Measurements from ENCODE around the gene CSRNP3.
A peak's percentile ranks its signal among the peaks of the same experiment; 100 is the strongest.

Gene CSRNP3

GRCh38 chr2:165691615-165692014 is 222.1 kb downstream of the CSRNP3 start:
- ChIA-PET POLR2A (interaction anchor here (1.6 kb wide), 1 partner anchor 262 kb away, joined by 4 read pairs; the partner anchor contains the start of gene TTC21B), CTCF (interaction anchor here (1.1 to 2.0 kb wide), 4 partner anchors 8 to 183 kb away, joined by 3 to 11 read pairs (median 4); no protein-coding TSS in a partner anchor)
- no peaks in the 10 kb centered on the region for H3K36me3 ChIP-seq (ENCODE audit: control insufficient read depth in 2 of 2, insufficient read depth in 1 of 2, low read length in 2 of 2)
- H3K4me1 ChIP-seq (ENCODE audit: control insufficient read depth, insufficient read depth, low read length) = no peaks in the 10 kb centered on the region
- H3K4me3 ChIP-seq (ENCODE audit: low read depth, low read length) = no peak overlapping the region
- H3K27ac ChIP-seq (ENCODE audit: extremely low read depth, low read depth, low read length) = no peak overlapping the region
- TF ChIP-seq ZNF514 (tag by site-specific recombination; IDR thresholded peaks at IDR 0.05) = no peak
- TF ChIP-seq KLF17 (tag by site-specific recombination; IDR thresholded peaks at IDR 0.05) = no peak
- TF ChIP-seq ZNF658 (tag by site-specific recombination; IDR thresholded peaks at IDR 0.05) = no peak
- 0 out of 2 replicates have a peak, but pooled peaks have one; percentile 4 for TF ChIP-seq ZNF654 (tag by site-specific recombination; IDR thresholded peaks at IDR 0.05; ENCODE audit: low read depth)
- no peak for TF ChIP-seq ZNF174 (tag by site-specific recombination; IDR thresholded peaks at IDR 0.05)
- H3K9me3 ChIP-seq (ENCODE audit: control insufficient read depth, insufficient read depth, low read depth, low read length) = no peaks in the 10 kb centered on the region

GRCh38 chr2:165692906-165693305 is 223.4 kb downstream of the CSRNP3 start:
- Histone ChIP-seq H3K27ac (ENCODE audit: extremely low read depth, low read depth, low read length) (no peak overlapping the region), H3K4me1 (ENCODE audit: control insufficient read depth, insufficient read depth, low read length) (no peaks in the 10 kb centered on the region), H3K4me3 (ENCODE audit: low read depth, low read length) (no peak overlapping the region), H3K9me3 (ENCODE audit: control insufficient read depth, insufficient read depth, low read depth, low read length) (no peaks in the 10 kb centered on the region), H3K36me3 (ENCODE audit: control insufficient read depth in 2 of 2, insufficient read depth in 1 of 2, low read length in 2 of 2) (no peaks in the 10 kb centered on the region)
- CTCF ChIA-PET = interaction anchor here (1.5 kb wide), 1 partner anchor 182 kb away, joined by 4 read pairs; no protein-coding TSS in a partner anchor
- TF ChIP-seq ZNF701 (tag by site-specific recombination; IDR thresholded peaks at IDR 0.05) = no peak
- no peak for TF ChIP-seq ZNF558 (tag by site-specific recombination; IDR thresholded peaks at IDR 0.05)
- TF ChIP-seq ZBTB48 (tag by site-specific recombination; IDR thresholded peaks at IDR 0.05) = no peak
- POLR2A ChIA-PET = no interaction called here

GRCh38 chr2:165693838-165694237 is 224.3 kb downstream of the CSRNP3 start:
- Histone ChIP-seq H3K4me3 (ENCODE audit: low read depth, low read length) (no peak overlapping the region), H3K9me3 (ENCODE audit: control insufficient read depth, insufficient read depth, low read depth, low read length) (no peaks in the 10 kb centered on the region), H3K27ac (ENCODE audit: extremely low read depth, low read depth, low read length) (no peak overlapping the region), H3K36me3 (ENCODE audit: control insufficient read depth in 2 of 2, insufficient read depth in 1 of 2, low read length in 2 of 2) (no peaks in the 10 kb centered on the region), H3K4me1 (ENCODE audit: control insufficient read depth, insufficient read depth, low read length) (peaks cover 4% of the 10 kb centered on the region; the same call in 1 of the 2 replicates)
- ChIA-PET CTCF (interaction anchor here (0.6 to 1.5 kb wide), 4 partner anchors 85 to 292 kb away, joined by 3 to 4 read pairs (median 3); no protein-coding TSS in a partner anchor), POLR2A (interaction anchor here (0.6 kb wide), 1 partner anchor 322 kb away, joined by 3 read pairs; no protein-coding TSS in a partner anchor)
- TF ChIP-seq SALL2 (tag by site-specific recombination; IDR thresholded peaks at IDR 0.05; ENCODE audit: borderline replicate concordance) (no peak), INSM2 (tag by site-specific recombination; IDR thresholded peaks at IDR 0.05) (no peak)

- ChIA-PET POLR2A (no interaction called here), CTCF (interaction anchor here (0.6 to 1.3 kb wide), 20 partner anchors 8 to 1338 kb away, joined by 3 to 5 read pairs (median 3); partner anchors contain the start of gene SCN3A)
- Histone ChIP-seq H3K9me3 (ENCODE audit: control insufficient read depth, insufficient read depth, low read depth, low read length) (no peaks in the 10 kb centered on the region), H3K36me3 (ENCODE audit: control insufficient read depth in 2 of 2, insufficient read depth in 1 of 2, low read length in 2 of 2) (no peaks in the 10 kb centered on the region), H3K4me1 (ENCODE audit: control insufficient read depth, insufficient read depth, low read length) (peaks cover 4% of the 10 kb centered on the region; the same call in 1 of the 2 replicates), H3K27ac (ENCODE audit: extremely low read depth, low read depth, low read length) (no peak overlapping the region), H3K4me3 (ENCODE audit: low read depth, low read length) (no peak overlapping the region)
- no peak for TF ChIP-seq ZNF132 (tag by site-specific recombination; IDR thresholded peaks at IDR 0.05; ENCODE audit: borderline replicate concordance)
- no peak for TF ChIP-seq ZNF426 (tag by site-specific recombination; IDR thresholded peaks at IDR 0.05)
- TF ChIP-seq ZEB2 (tag by site-specific recombination; IDR thresholded peaks at IDR 0.05) = no peak
Observed at GRCh38 chr2:165697748-165698443, 228.4 kb downstream of the CSRNP3 start.
